GM23338 (cell line): ENCODE data around the gene LMNTD2. TPM values are rescaled to one million over a fixed set of nuclear protein-coding genes. Genes with fewer than 3 reads are reported as not detected.
"Not testable (repeated sequence)": the region's sequence is repeated elsewhere in the genome, so short reads cannot be mapped to it uniquely, and the experiment has no call there.

ENCODE experiments used
- ATAC-seq: fragments of 200-7000 bp; cut with Tn5 transposase; 3 replicates; pipeline ENCODE4 v1.9.1; 2020
- DNase-seq: peaks from one replicate; pipeline ENCODE4 v3.0.0-alpha.2; 2015; ENCODE audit warnings: low spot score
- H2AFZ ChIP-seq: fragments of 200-600 bp; sonication (generic); 2 replicates; pipeline ENCODE4 v1.8.0; 2016; ENCODE audit warnings: antibody characterized with exemption, mild to moderate bottlenecking, moderate library complexity
- H3F3A ChIP-seq: fragments of 200-600 bp; sonication (generic); replicated peaks from 2 replicates; pipeline ENCODE4 v1.8.0; 2017; ENCODE audit warnings: antibody characterized with exemption, mixed run types, low read depth
- H3K27ac ChIP-seq: fragments of 200-600 bp; sonication (generic); 2 replicates; pipeline ENCODE4 v1.6.1; 2016; ENCODE audit warnings: low read depth
- H3K27me3 ChIP-seq: fragments of 200-600 bp; sonication (generic); 2 replicates; pipeline ENCODE4 v1.8.0; 2016; ENCODE audit warnings: mild to moderate bottlenecking, mixed run types, moderate library complexity; ENCODE audit not compliant: insufficient read depth
- H3K36me3 ChIP-seq: fragments of 200-600 bp; sonication (generic); 2 replicates; pipeline ENCODE4 v1.8.0; 2016; ENCODE audit warnings: mild to moderate bottlenecking; ENCODE audit not compliant: insufficient read depth
- H3K4me1 ChIP-seq: fragments of 200-600 bp; sonication (generic); 2 replicates; pipeline ENCODE4 v1.8.0; 2016; ENCODE audit warnings: mild to moderate bottlenecking, moderate library complexity; ENCODE audit not compliant: insufficient read depth
- H3K4me2 ChIP-seq: fragments of 200-600 bp; sonication (generic); 2 replicates; pipeline ENCODE4 v1.7.1; 2017; ENCODE audit warnings: mixed run types
- H3K4me3 ChIP-seq: fragments of 200-600 bp; sonication (generic); 2 replicates; pipeline ENCODE4 v1.6.1; 2016; ENCODE audit warnings: mixed run types
- H3K79me2 ChIP-seq: fragments of 200-600 bp; sonication (generic); replicated peaks from 2 replicates; pipeline ENCODE4 v1.8.0; 2017; ENCODE audit warnings: mild to moderate bottlenecking; ENCODE audit not compliant: insufficient read depth
- H3K9me2 ChIP-seq: fragments of 200-600 bp; sonication (generic); 2 replicates; pipeline ENCODE4 v1.8.0; 2017; ENCODE audit not compliant: insufficient read depth
- H4K20me1 ChIP-seq: fragments of 200-600 bp; sonication (generic); replicated peaks from 2 replicates; pipeline ENCODE4 v1.8.0; 2017; ENCODE audit warnings: mild to moderate bottlenecking; ENCODE audit not compliant: insufficient read depth
- H3K27ac Mint-ChIP-seq: 2 replicates; pipeline ENCODE4 v1.8.0; 2020; ENCODE audit warnings: inconsistent platforms, mild to moderate bottlenecking, moderate library complexity, mixed read lengths
- H3K27me3 Mint-ChIP-seq: 3 replicates; pipeline ENCODE4 v1.8.0; 2022; ENCODE audit warnings: low read depth, mild to moderate bottlenecking, moderate library complexity, mixed read lengths, inconsistent platforms; ENCODE audit not compliant: insufficient read depth, poor library complexity
- H3K36me3 Mint-ChIP-seq: 3 replicates; pipeline ENCODE4 v1.8.0; 2021; ENCODE audit warnings: low read depth, mild to moderate bottlenecking, inconsistent platforms, moderate library complexity, mixed read lengths
- H3K4me1 Mint-ChIP-seq: 3 replicates; pipeline ENCODE4 v1.8.0; 2020; ENCODE audit warnings: mild to moderate bottlenecking, inconsistent platforms, mixed read lengths
- H3K4me3 Mint-ChIP-seq: 3 replicates; pipeline ENCODE4 v1.8.0; 2021; ENCODE audit warnings: moderate library complexity, mild to moderate bottlenecking, inconsistent platforms, mixed read lengths
- H3K9me3 Mint-ChIP-seq: 3 replicates; pipeline ENCODE4 v1.8.0; 2020; ENCODE audit warnings: moderate library complexity, mild to moderate bottlenecking, inconsistent platforms, mixed read lengths
- CREB1 ChIP-seq: fragments of 250-450 bp; sonication (Bioruptor Pico); IDR thresholded peaks from 2 replicates; pipeline ENCODE4 v1.5.0; 2020; ENCODE audit warnings: low read depth, mild to moderate bottlenecking, moderate library complexity
- JUNB ChIP-seq: IDR thresholded peaks from one replicate; pipeline ENCODE4 v1.6.1; 2016; ENCODE audit warnings: antibody characterized with exemption; ENCODE audit not compliant: unreplicated experiment
- NANOG ChIP-seq: IDR thresholded peaks from 2 replicates; pipeline ENCODE4 v1.6.1; 2016; ENCODE audit warnings: antibody characterized with exemption, borderline replicate concordance
- POLR2AphosphoS5 ChIP-seq: IDR thresholded peaks from 2 replicates; pipeline ENCODE4 v1.6.1; 2016; ENCODE audit warnings: antibody characterized with exemption, low read depth
- REST ChIP-seq: IDR thresholded peaks from one replicate; pipeline ENCODE4 v1.6.1; 2018; ENCODE audit warnings: antibody characterized with exemption; ENCODE audit not compliant: unreplicated experiment
- STAT1 ChIP-seq: IDR thresholded peaks from one replicate; pipeline ENCODE4 v1.6.1; 2016; ENCODE audit warnings: antibody characterized with exemption; ENCODE audit not compliant: unreplicated experiment
- ZNF114 ChIP-seq: fragments of 250-450 bp; sonication (Bioruptor Pico); IDR thresholded peaks from 2 replicates; pipeline ENCODE4 v1.5.0; 2020; ENCODE audit warnings: mild to moderate bottlenecking, moderate library complexity
- ZNF331 ChIP-seq: fragments of 250-450 bp; sonication (Bioruptor Pico); IDR thresholded peaks from 2 replicates; pipeline ENCODE4 v1.5.0; 2020; ENCODE audit warnings: low read depth, mild to moderate bottlenecking, moderate library complexity
- polyA plus RNA-seq: library from polyadenylated mRNA; unstranded; fragments of >200 nt; fragmentation: Nextera tagmentation; extraction: Ambion mirVana; gene quantifications from 2 replicates; pipeline ENCODE4 v1.2.1, GENCODE V29; 2016
- total RNA-seq: library from RNA; depleted of rRNA; stranded (reverse); fragments of >200 nt; shearing (Covaris generic); gene quantifications from 2 replicates; pipeline ENCODE4 v1.2.3, GENCODE V29; 2014

The LMNTD2 gene
- total and polyA plus RNA-seq, 2 experiments from 2014 or later: 1.3 to 2.1 TPM

DNA sequence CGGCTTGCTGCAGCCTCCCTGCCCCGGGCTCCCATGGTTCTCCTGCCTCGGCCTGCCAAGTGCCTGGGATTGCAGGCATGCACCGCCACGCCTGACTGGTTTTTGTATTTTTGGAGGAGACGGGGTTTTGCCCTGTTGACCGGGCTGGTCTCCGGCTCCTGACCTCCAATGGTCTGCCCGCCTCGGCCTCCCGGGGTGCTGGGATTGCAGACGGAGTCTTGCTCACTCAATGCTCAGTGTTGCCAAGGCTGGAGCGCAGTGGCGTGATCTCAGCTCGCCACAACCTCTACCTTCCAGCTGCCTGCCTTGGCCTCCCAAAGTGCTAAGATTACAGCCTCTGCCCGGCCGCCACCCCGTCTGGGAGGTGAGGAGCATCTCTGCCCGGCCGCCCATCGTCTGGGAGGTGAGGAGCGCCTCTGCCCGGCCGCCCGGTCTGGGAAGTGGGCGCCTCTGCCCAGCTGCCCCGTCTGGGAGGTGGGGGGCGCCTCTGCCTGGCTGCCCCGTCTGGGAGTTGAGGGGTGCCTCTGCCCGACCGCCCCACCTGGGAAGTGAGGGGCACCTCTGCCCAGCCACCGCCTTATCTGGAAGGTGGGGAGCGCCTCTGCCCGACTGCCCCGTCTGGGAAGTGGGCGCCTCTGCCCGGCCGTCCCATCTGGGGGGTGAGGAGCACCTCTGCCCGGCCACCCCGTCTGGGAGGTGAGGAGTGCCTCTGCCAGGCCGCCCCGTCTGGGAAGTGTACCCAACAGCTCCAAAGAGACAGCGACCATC is 43.4 kb downstream of the LMNTD2 start:
- not testable (repeated sequence) for H3K27me3 Mint-ChIP-seq, H3K4me1 ChIP-seq, ATAC-seq, H3K27ac ChIP-seq, H3K4me3 Mint-ChIP-seq, H2AFZ ChIP-seq, H3K27me3 ChIP-seq, H3F3A ChIP-seq, H3K27ac Mint-ChIP-seq, H4K20me1 ChIP-seq, H3K9me2 ChIP-seq, H3K79me2 ChIP-seq, H3K4me3 ChIP-seq, DNase-seq, H3K4me1 Mint-ChIP-seq, H3K4me2 ChIP-seq, H3K36me3 ChIP-seq
- Mint-ChIP-seq H3K36me3 (peaks cover 47% of the 10 kb centered on the region), H3K9me3 (peaks cover 42% of the 10 kb centered on the region)

GRCh38 chr11:516400-516799 is 44.1 kb downstream of the LMNTD2 start:
- DNase-seq: no peak
- no peaks in the 10 kb centered on the region for H3K27me3 ChIP-seq
- H3K4me3 Mint-ChIP-seq: no peak overlapping the region; the same call in 2 of the 3 replicates
- H3K4me1 ChIP-seq: no peaks in the 10 kb centered on the region
- H4K20me1 ChIP-seq: no peaks in the 10 kb centered on the region
- H3K4me1 Mint-ChIP-seq: no peaks in the 10 kb centered on the region
- H3K27me3 Mint-ChIP-seq: peaks cover 8% of the 10 kb centered on the region
- no peak overlapping the region for H3K4me3 ChIP-seq
- no peaks in the 10 kb centered on the region for H3K79me2 ChIP-seq
- no peak overlapping the region for H3K27ac ChIP-seq
- no peak for ATAC-seq
- H3K9me2 ChIP-seq: no peaks in the 10 kb centered on the region
- H3K36me3 ChIP-seq: no peaks in the 10 kb centered on the region
- H2AFZ ChIP-seq: no peak overlapping the region
- peaks cover 42% of the 10 kb centered on the region for H3K9me3 Mint-ChIP-seq
- peaks cover 50% of the 10 kb centered on the region for H3K36me3 Mint-ChIP-seq
- TF ChIP-seq STAT1 (no peak), JUNB (no peak), POLR2AphosphoS5 (no peak), ZNF331 (CRISPR knock-in tag) (no peak), ZNF114 (CRISPR knock-in tag) (no peak), CREB1 (CRISPR knock-in tag) (no peak), NANOG (no peak)
- 0 out of 2 replicates have a peak, but pooled peaks cover 8% of the 10 kb centered on the region for H3F3A ChIP-seq
- H3K4me2 ChIP-seq: no peak overlapping the region
- no peak overlapping the region for H3K27ac Mint-ChIP-seq

GRCh38 chr11:515131-515530 is 45.4 kb downstream of the LMNTD2 start:
- no peak overlapping the region for H3K4me3 ChIP-seq
- H3K4me3 Mint-ChIP-seq: no peak overlapping the region
- no peaks in the 10 kb centered on the region for H3K27me3 ChIP-seq
- peaks cover 8% of the 10 kb centered on the region; the same call in 1 of the 2 replicates for H3F3A ChIP-seq
- no peak for DNase-seq
- H3K4me1 ChIP-seq: no peaks in the 10 kb centered on the region
- H3K36me3 ChIP-seq: no peaks in the 10 kb centered on the region
- no peak for ATAC-seq
- H3K27ac ChIP-seq: no peak overlapping the region
- no peaks in the 10 kb centered on the region for H4K20me1 ChIP-seq
- no peak for TF ChIP-seq NANOG
- TF ChIP-seq ZNF114 (CRISPR knock-in tag): no peak
- no peak for TF ChIP-seq REST
- TF ChIP-seq CREB1 (CRISPR knock-in tag): no peak
- H3K4me2 ChIP-seq: no peak overlapping the region
- no peaks in the 10 kb centered on the region for H3K4me1 Mint-ChIP-seq
- no peaks in the 10 kb centered on the region for H3K9me2 ChIP-seq
- H3K79me2 ChIP-seq: no peaks in the 10 kb centered on the region
- H3K9me3 Mint-ChIP-seq: peaks cover 29% of the 10 kb centered on the region
- peaks cover 6% of the 10 kb centered on the region for H3K27me3 Mint-ChIP-seq
- H3K36me3 Mint-ChIP-seq: peaks cover 43% of the 10 kb centered on the region
- no peak overlapping the region for H2AFZ ChIP-seq
- H3K27ac Mint-ChIP-seq: no peak overlapping the region
